Endothelial cell of umbilical vein (primary cell): ENCODE data around the gene RPL37A. TPM values are rescaled to one million over a fixed set of nuclear protein-coding genes. Genes with fewer than 3 reads are reported as not detected.

Experiments used
- BruUV-seq: library from RNA; stranded (reverse); fragments of 400-500 nt; replicated peaks from 2 replicates; lab custom pipeline; 2021; lab: Mats Ljungman, UMichigan
- CTCF ChIA-PET: fragments of 300-600, 350-600 bp; sonication (Branson Sonifier 250); formaldehyde crosslinking; loops from one replicate; lab custom pipeline; 2021; ENCODE audit warnings: antibody characterized with exemption, inconsistent platforms; lab: Charles Lee
- POLR2A ChIA-PET: fragments of 300-600, 350-600 bp; sonication (Branson Sonifier 250); formaldehyde crosslinking; loops from one replicate; lab custom pipeline; 2021; ENCODE audit warnings: antibody characterized with exemption, inconsistent platforms; lab: Charles Lee
- DNase-seq: peaks from one replicate; pipeline ENCODE4 v3.0.0-alpha.2; 2011; ENCODE audit warnings: low read depth, low spot score
- FAIRE-seq: peaks from 2 replicates; lab custom pipeline; 2011; peaks lifted over from hg19 to GRCh38; lab: Jason Lieb, UNC
- H2AFZ ChIP-seq: 2 replicates; pipeline ENCODE4 v1.6.0; 2012; ENCODE audit warnings: low read depth, low read length, control low read depth, inconsistent platforms
- H3K27ac ChIP-seq: 2 replicates; pipeline ENCODE4 v1.5.1; 2011; ENCODE audit warnings: low read depth, mild to moderate bottlenecking, control low read depth, low read length, moderate library complexity; ENCODE audit not compliant: insufficient read depth
- H3K27me3 ChIP-seq, 2 experiments: 2 replicates each; pipeline versions ENCODE4 v1.6.0 to v1.6.1; 2011; ENCODE audit warnings: low read length in 2 of 2, mixed read lengths in 1 of 2; ENCODE audit not compliant: control insufficient read depth in 2 of 2, insufficient read depth in 2 of 2
- H3K36me3 ChIP-seq, 2 experiments: 2 replicates in 1 of 2; 3 replicates in 1 of 2; pipeline ENCODE4 v1.5.1; 2011; ENCODE audit warnings: low read length in 2 of 2, mild to moderate bottlenecking in 1 of 2, moderate library complexity in 1 of 2; ENCODE audit not compliant: control insufficient read depth in 2 of 2, insufficient read depth in 2 of 2; ENCODE audit errors: extremely low read depth in 1 of 2
- H3K4me1 ChIP-seq: 3 replicates; pipeline ENCODE4 v1.5.1; 2011; ENCODE audit warnings: mild to moderate bottlenecking, low read length; ENCODE audit not compliant: control insufficient read depth, insufficient read depth; ENCODE audit errors: extremely low read depth
- H3K4me2 ChIP-seq: 2 replicates; pipeline ENCODE4 v1.6.1; 2011; ENCODE audit warnings: low read length, control low read depth, mixed read lengths; ENCODE audit not compliant: insufficient read depth
- H3K4me3 ChIP-seq, 3 experiments: fragments of 200-600 bp in 1 of 3; sonication (generic), shearing (Covaris generic) in 1 of 3; replicated peaks in 1 of 3; 2 replicates each; pipeline ENCODE4 v1.5.1; 2011 to 2016; ENCODE audit warnings: control low read depth in 3 of 3, low read length in 3 of 3, mild to moderate bottlenecking in 2 of 3, inconsistent platforms in 1 of 3, low read depth in 1 of 3, moderate library complexity in 1 of 3; ENCODE audit not compliant: insufficient read depth in 1 of 3
- H3K79me2 ChIP-seq: 2 replicates; pipeline ENCODE4 v1.6.0; 2012; ENCODE audit warnings: low read length, inconsistent platforms; ENCODE audit not compliant: control insufficient read depth, insufficient read depth
- H3K9ac ChIP-seq: replicated peaks from 2 replicates; pipeline ENCODE3; 2011; ENCODE audit warnings: low read length, control low read depth; ENCODE audit not compliant: insufficient read depth; ENCODE audit errors: extremely low read depth
- H3K9me1 ChIP-seq: replicated peaks from 3 replicates; pipeline ENCODE4 v1.6.0; 2011; ENCODE audit warnings: mild to moderate bottlenecking, low read length; ENCODE audit not compliant: control insufficient read depth, insufficient read depth; ENCODE audit errors: extremely low read depth
- H3K9me3 ChIP-seq: replicated peaks from 2 replicates; pipeline ENCODE4 v1.5.1; 2012; ENCODE audit warnings: low read length, inconsistent platforms; ENCODE audit not compliant: control insufficient read depth, insufficient read depth
- H4K20me1 ChIP-seq: replicated peaks from 2 replicates; pipeline ENCODE3; 2011; ENCODE audit warnings: mild to moderate bottlenecking, low read length; ENCODE audit not compliant: control insufficient read depth, insufficient read depth; ENCODE audit errors: extremely low read depth
- CTCF ChIP-seq, 2 donors: IDR thresholded peaks; 1 replicate in 1 of 2; 2 replicates in 1 of 2; pipeline ENCODE4 v1.5.1; 2011; ENCODE audit warnings: low read length in 2 of 2, mild to moderate bottlenecking in 2 of 2, moderate library complexity in 2 of 2, control low read depth in 1 of 2, inconsistent platforms in 1 of 2, low read depth in 1 of 2; ENCODE audit not compliant: insufficient read depth in 1 of 2; ENCODE audit errors: extremely low read depth in 1 of 2
- EZH2 ChIP-seq: IDR thresholded peaks from 2 replicates; pipeline ENCODE4 v1.6.1; 2012; ENCODE audit warnings: borderline replicate concordance, low read depth, mild to moderate bottlenecking, moderate library complexity, low read length, inconsistent platforms; ENCODE audit not compliant: severe bottlenecking
- FOS ChIP-seq: IDR thresholded peaks from 2 replicates; pipeline ENCODE4 v1.6.1; 2011; ENCODE audit warnings: mild to moderate bottlenecking, low read length, moderate library complexity, borderline replicate concordance; ENCODE audit not compliant: insufficient read depth
- GATA2 ChIP-seq: IDR thresholded peaks from 2 replicates; pipeline ENCODE4 v1.7.0; 2011; ENCODE audit warnings: low read depth, mild to moderate bottlenecking, moderate library complexity, mixed read lengths, low read length; ENCODE audit not compliant: insufficient read length, insufficient read depth
- JUN ChIP-seq: IDR thresholded peaks from 2 replicates; pipeline ENCODE4 v1.6.1; 2011; ENCODE audit warnings: borderline replicate concordance, low read depth; ENCODE audit not compliant: insufficient read length, insufficient read depth
- MAX ChIP-seq: IDR thresholded peaks from 2 replicates; pipeline ENCODE4 v1.6.1; 2011; ENCODE audit not compliant: insufficient read depth, insufficient read length
- MYC ChIP-seq: IDR thresholded peaks from one replicate; pipeline ENCODE4 v1.6.1; 2011; ENCODE audit warnings: mild to moderate bottlenecking, low read depth, low read length
- POLR2A ChIP-seq: IDR thresholded peaks from 2 replicates; pipeline ENCODE4 v1.6.1; 2012; ENCODE audit warnings: low read depth, mild to moderate bottlenecking, control low read depth, low read length
- POLR2AphosphoS5 ChIP-seq: IDR thresholded peaks from 2 replicates; pipeline ENCODE4 v1.6.1; 2012; ENCODE audit warnings: low read depth, mild to moderate bottlenecking, control low read depth, low read length, moderate library complexity; ENCODE audit not compliant: insufficient read depth
- dilution Hi-C: fragments of 300-500 bp; cut with MboI; formaldehyde crosslinking; loops from one replicate; pipeline ENCODE4 v1.15.0; 2019; ENCODE audit warnings: low sequenced_read_pairs; ENCODE audit not compliant: extremely low pct_ligation_motif_present
- intact Hi-C: fragments of 100-400 bp; cut with micrococcal nuclease; formaldehyde crosslinking; loops from one replicate; pipeline ENCODE4 v1.10.0; 2022
- polyA plus RNA-seq, 4 experiments: library from polyadenylated mRNA; depleted of rRNA in 3 of 4; stranded (reverse) in 3 of 4; unstranded in 1 of 4; fragments of >200 nt; gene quantifications; 2 replicates each; pipeline versions ENCODE4 v1.2.1 to v1.2.3, GENCODE V29; 2011 to 2012; ENCODE audit warnings: missing spikeins in 1 of 4
- total RNA-seq: library from RNA; stranded (reverse); gene quantifications from 2 replicates; pipeline ENCODE4 v1.2.3, GENCODE V29; 2021

RPL37A gene
- total and polyA plus RNA-seq, 2 donors (not counting 3 experiments of a cell fraction or from before 2014, with no cell fraction given): 1,889 to 2,628 TPM

GRCh38 chr2:216464104-216464720, 34.4 kb upstream of the RPL37A start:
- intact Hi-C loops: no loop called here
- Histone ChIP-seq H3K27me3 (no peaks in the 10 kb centered on the region), H3K9me1 (no peaks in the 10 kb centered on the region), H3K79me2 (no peaks in the 10 kb centered on the region), H3K9me3 (no peaks in the 10 kb centered on the region), H2AFZ (no peak overlapping the region), H3K9ac (no peak overlapping the region), H3K4me3 (no peak overlapping the region), H3K27ac (no peak overlapping the region), H3K4me1 (no peaks in the 10 kb centered on the region), H3K36me3 (peaks cover 2 to 7% of the 10 kb centered on the region in 2 experiments), H4K20me1 (no peaks in the 10 kb centered on the region), H3K4me2 (no peak overlapping the region)
- CTCF ChIA-PET: interaction anchor here (1.5 kb wide), 1 partner anchor 14 kb away, joined by 5 read pairs; no protein-coding TSS in a partner anchor
- TF ChIP-seq EZH2 (no peak), MAX (no peak), GATA2 (no peak), CTCF (IDR thresholded peaks at IDR 0.05; ENCODE audit: extremely low read depth in 1 of 2, insufficient read depth in 1 of 2, low read depth in 1 of 2, low read length in 2 of 2) (no peak), JUN (no peak), POLR2AphosphoS5 (no peak), MYC (no peak), POLR2A (no peak), FOS (no peak)
- DNase-seq (no peak), FAIRE-seq (no peak)
- POLR2A ChIA-PET: no interaction called here
- dilution Hi-C loops: no loop called here
- BruUV-seq: no TSS peak
